ENCODE data around the gene PLXNA4.

Gene PLXNA4

GRCh38 chr7:132584796-132585494 lies 8.7 kb upstream of the PLXNA4 start:
- peak; percentile 4 for DNase-seq

- DNase-seq, result no peak
Observed at GRCh38 chr7:132581431-132581830, 5.2 kb upstream of the PLXNA4 start.

GRCh38 chr7:132580717-132581285 lies 4.5 kb upstream of the PLXNA4 start:
- peak; percentile 88 for DNase-seq

- DNase-seq, result peak; percentile 10
Observed at GRCh38 chr7:132580277-132580676, 4.0 kb upstream of the PLXNA4 start.

- no peak for DNase-seq
Observed at GRCh38 chr7:132579260-132579899, 3.1 kb upstream of the PLXNA4 start.

GRCh38 chr7:132578826-132579225 lies 2.6 kb upstream of the PLXNA4 start:
- no peak for DNase-seq

GRCh38 chr7:132578050-132578370 lies 1.7 kb upstream of the PLXNA4 start:
- DNase-seq, result no peak

- DNase-seq, result peak; percentile 75
Observed at GRCh38 chr7:132577206-132578049, 1.2 kb upstream of the PLXNA4 start.

- DNase-seq, result no peak
Observed at GRCh38 chr7:132576721-132577085, 433 bp upstream of the PLXNA4 start.

GRCh38 chr7:132575419-132575981 lies 770 bp downstream of the PLXNA4 start:
- peak; percentile 71 for DNase-seq

- no peak for DNase-seq
Observed at GRCh38 chr7:132574223-132574622, 2.0 kb downstream of the PLXNA4 start.

- no peak for DNase-seq
Observed at GRCh38 chr7:132573251-132573955, 2.9 kb downstream of the PLXNA4 start.

GRCh38 chr7:132572526-132572925 lies 3.7 kb downstream of the PLXNA4 start:
- DNase-seq, result no peak

GRCh38 chr7:132571970-132572369 lies 4.3 kb downstream of the PLXNA4 start:
- DNase-seq, result no peak

GRCh38 chr7:132569884-132570614 lies 6.2 kb downstream of the PLXNA4 start:
- no peak for DNase-seq

- DNase-seq, result no peak
Observed at GRCh38 chr7:132568962-132569361, 7.3 kb downstream of the PLXNA4 start.

GRCh38 chr7:132565885-132566284 lies 10.4 kb downstream of the PLXNA4 start:
- DNase-seq, result no peak

GRCh38 chr7:132565441-132565840 lies 10.8 kb downstream of the PLXNA4 start:
- DNase-seq, result no peak

GRCh38 chr7:132564849-132565248 lies 11.4 kb downstream of the PLXNA4 start:
- DNase-seq, result no peak

- DNase-seq, result no peak
Observed at GRCh38 chr7:132564090-132564489, 12.2 kb downstream of the PLXNA4 start.

- DNase-seq, result no peak
Observed at GRCh38 chr7:132562690-132563089, 13.6 kb downstream of the PLXNA4 start.

GRCh38 chr7:132561763-132562162 lies 14.5 kb downstream of the PLXNA4 start:
- no peak for DNase-seq

Measured in NCI-H1092 treated with DMSO at 0.1 percent for 48 hours (cell line).